Measurements from ENCODE around the gene SORCS2. TPM values are rescaled to one million over a fixed set of nuclear protein-coding genes. Genes with fewer than 3 reads are reported as not detected.

Gene SORCS2
- total RNA-seq, 3 donors from 2014 or later: 0.66 to 1.3 (median 0.80) TPM

- DNase-seq (ENCODE audit: low spot score in 2 of 2): no peak
- TF ChIP-seq POLR2A (IDR thresholded peaks at IDR 0.05): no peak
- intact Hi-C loops (cut with DNase I; ENCODE audit: low total_unique reads): no loop called here
Measured at GRCh38 chr4:7463566-7464258, 271.4 kb downstream of the SORCS2 start.

DNA sequence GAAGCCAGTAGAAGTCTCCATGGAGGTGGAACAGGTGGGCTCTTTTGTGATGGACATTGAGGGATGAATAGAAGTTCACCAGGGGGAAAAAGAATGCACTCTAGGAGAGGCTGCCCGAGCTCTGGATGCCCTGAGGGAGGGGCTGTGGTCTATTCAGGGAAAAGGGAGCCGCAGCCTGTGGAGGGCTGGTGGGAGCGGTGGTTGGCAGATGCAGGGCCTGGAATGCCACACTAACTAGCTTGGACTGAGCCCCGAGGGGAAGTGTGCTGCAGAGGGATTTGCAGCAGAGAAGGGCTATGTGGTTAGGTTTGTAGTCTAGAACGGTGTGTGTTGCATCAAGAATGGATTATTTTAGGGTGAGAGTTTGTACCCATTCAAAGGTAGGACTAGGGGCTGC, 271.9 kb downstream of the SORCS2 start:
- Histone ChIP-seq H3K27me3 (peaks cover 0 to 3% of the 10 kb centered on the region in 2 donors), H3K4me3 (no peak overlapping the region), H3K27ac (no peak overlapping the region), H3K36me3 (no peaks in the 10 kb centered on the region), H3K9me3 (peaks cover 5 to 12% of the 10 kb centered on the region in 2 donors), H3K4me1 (no peaks in the 10 kb centered on the region)
- intact Hi-C loops (cut with DNase I; ENCODE audit: low total_unique reads): no loop called here
- DNase-seq (ENCODE audit: low spot score in 2 of 2): no peak
- TF ChIP-seq POLR2A (IDR thresholded peaks at IDR 0.05): no peak
- TF ChIP-seq CTCF (IDR thresholded peaks at IDR 0.05): no peak
- no peak for TF ChIP-seq POLR2AphosphoS5 (IDR thresholded peaks at IDR 0.05)

More at GRCh38 chr4:7463566-7464258, 271.4 kb downstream of the SORCS2 start:
- H3K9me3 ChIP-seq: peaks cover 5 to 12% of the 10 kb centered on the region in 2 donors
- no peak overlapping the region for H3K27ac ChIP-seq
- H3K4me3 ChIP-seq: no peak overlapping the region
- no peaks in the 10 kb centered on the region for H3K36me3 ChIP-seq
- no peaks in the 10 kb centered on the region for H3K4me1 ChIP-seq
- peaks cover 0 to 3% of the 10 kb centered on the region in 2 donors for H3K27me3 ChIP-seq

DNA sequence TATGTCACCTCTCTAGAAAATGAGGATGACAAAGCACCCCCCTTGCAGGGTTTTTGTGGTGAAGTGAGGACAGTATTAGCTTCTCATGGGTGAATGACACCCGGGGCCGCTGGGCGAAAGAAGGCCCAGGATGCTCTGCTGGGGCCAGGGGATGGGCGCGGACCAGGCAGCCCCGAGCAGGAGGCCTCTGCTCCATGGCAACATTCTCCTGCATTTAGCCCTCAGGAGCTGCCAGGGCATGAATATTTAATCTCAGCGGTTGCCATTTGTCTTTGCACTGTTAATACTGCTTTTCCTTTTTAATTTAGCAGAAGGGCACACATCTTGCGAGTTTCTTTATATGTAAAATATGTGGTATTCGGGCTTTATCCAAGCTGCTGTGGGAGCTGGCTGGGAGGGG, 272.7 kb downstream of the SORCS2 start:
- intact Hi-C loops (cut with DNase I; ENCODE audit: low total_unique reads): no loop called here
- peaks cover 5 to 12% of the 10 kb centered on the region in 2 donors for H3K9me3 ChIP-seq

GRCh38 chr4:7466215-7466614, 273.9 kb downstream of the SORCS2 start:
- no peaks in the 10 kb centered on the region for H3K4me1 ChIP-seq
- H3K27me3 ChIP-seq: no peaks in the 10 kb centered on the region
- no peak for DNase-seq (ENCODE audit: low spot score in 2 of 2)
- TF ChIP-seq POLR2AphosphoS5 (IDR thresholded peaks at IDR 0.05): no peak
- TF ChIP-seq CTCF (IDR thresholded peaks at IDR 0.05): no peak
- TF ChIP-seq POLR2A (IDR thresholded peaks at IDR 0.05): no peak
- no peak overlapping the region for H3K4me3 ChIP-seq
- H3K9me3 ChIP-seq: peaks cover 5 to 12% of the 10 kb centered on the region in 2 donors
- H3K36me3 ChIP-seq: no peaks in the 10 kb centered on the region
- no peak overlapping the region for H3K27ac ChIP-seq
- intact Hi-C loops (cut with DNase I; ENCODE audit: low total_unique reads): no loop called here

More for the DNA sequence above, 272.7 kb downstream of the SORCS2 start:
- Histone ChIP-seq H3K4me1 (no peaks in the 10 kb centered on the region), H3K27me3 (peaks cover 0 to 3% of the 10 kb centered on the region in 2 donors), H3K36me3 (no peaks in the 10 kb centered on the region), H3K4me3 (no peak overlapping the region), H3K27ac (no peak overlapping the region)
- TF ChIP-seq CTCF (IDR thresholded peaks at IDR 0.05): no peak
- no peak for TF ChIP-seq POLR2A (IDR thresholded peaks at IDR 0.05)
- no peak for TF ChIP-seq POLR2AphosphoS5 (IDR thresholded peaks at IDR 0.05)
- DNase-seq (ENCODE audit: low spot score in 2 of 2): no peak

DNA sequence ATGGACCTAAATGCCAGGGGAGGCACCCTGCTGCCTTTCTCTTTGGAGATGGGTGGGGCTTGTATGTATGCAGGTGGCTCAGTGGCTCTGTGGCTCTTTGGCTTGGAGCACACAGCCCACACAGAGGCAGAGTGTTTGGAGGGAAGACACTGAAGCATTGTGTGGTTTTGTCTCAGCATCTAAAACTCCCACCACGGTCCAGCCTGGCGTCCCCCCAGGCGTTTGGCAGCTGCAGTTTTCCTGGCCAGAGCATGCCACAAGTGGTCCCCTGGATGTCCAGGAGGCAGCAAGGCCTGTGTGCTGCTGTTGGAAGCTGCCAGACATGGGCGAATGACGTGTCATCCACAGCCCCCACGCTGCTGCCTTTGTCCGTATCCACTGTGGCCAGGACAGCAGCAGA, 274.6 kb downstream of the SORCS2 start:
- H3K9me3 ChIP-seq: peaks cover 5 to 12% of the 10 kb centered on the region in 2 donors
- H3K27me3 ChIP-seq: no peaks in the 10 kb centered on the region
- no peaks in the 10 kb centered on the region for H3K36me3 ChIP-seq
- TF ChIP-seq POLR2AphosphoS5 (IDR thresholded peaks at IDR 0.05): no peak
- TF ChIP-seq CTCF (IDR thresholded peaks at IDR 0.05): no peak
- no peak for TF ChIP-seq POLR2A (IDR thresholded peaks at IDR 0.05)
- no peaks in the 10 kb centered on the region for H3K4me1 ChIP-seq
- DNase-seq (ENCODE audit: low spot score in 2 of 2): no peak
- intact Hi-C loops (cut with DNase I; ENCODE audit: low total_unique reads): no loop called here
- H3K27ac ChIP-seq: no peak overlapping the region
- no peak overlapping the region for H3K4me3 ChIP-seq

Measured in breast epithelium (tissue), 4 donors.